Measurements from ENCODE around the gene FN1.

The FN1 gene

GRCh38 chr2:215374002-215374401 lies 61.9 kb downstream of the FN1 start:
- no peak for TF ChIP-seq CTCF (IDR thresholded peaks at IDR 0.05; ENCODE audit: low read depth, low read length)
- no peak for DNase-seq (ENCODE audit: extremely low read depth, low read depth)

- DNase-seq (ENCODE audit: extremely low read depth, low read depth): no peak
- TF ChIP-seq CTCF (IDR thresholded peaks at IDR 0.05; ENCODE audit: low read depth, low read length): no peak
Measured at GRCh38 chr2:215372968-215373649, 62.8 kb downstream of the FN1 start.

GRCh38 chr2:215371915-215372897 lies 63.7 kb downstream of the FN1 start:
- DNase-seq (ENCODE audit: extremely low read depth, low read depth): no peak
- no peak for TF ChIP-seq CTCF (IDR thresholded peaks at IDR 0.05; ENCODE audit: low read depth, low read length)

GRCh38 chr2:215370112-215370965 lies 65.5 kb downstream of the FN1 start:
- no peak for DNase-seq (ENCODE audit: extremely low read depth, low read depth)
- no peak for TF ChIP-seq CTCF (IDR thresholded peaks at IDR 0.05; ENCODE audit: low read depth, low read length)

GRCh38 chr2:215369181-215369760 lies 66.6 kb downstream of the FN1 start:
- no peak for TF ChIP-seq CTCF (IDR thresholded peaks at IDR 0.05; ENCODE audit: low read depth, low read length)
- DNase-seq (ENCODE audit: extremely low read depth, low read depth): no peak

GRCh38 chr2:215368493-215368809 lies 67.4 kb downstream of the FN1 start:
- no peak for DNase-seq (ENCODE audit: extremely low read depth, low read depth)
- TF ChIP-seq CTCF (IDR thresholded peaks at IDR 0.05; ENCODE audit: low read depth, low read length): no peak
